Erythroblast (primary cell): Measurements from ENCODE around the gene SENP3.

Source experiments
- GATA1 ChIP-seq: IDR thresholded peaks from 2 replicates; pipeline ENCODE4 v1.6.1; 2011; ENCODE audit warnings: low read depth, mild to moderate bottlenecking, control low read depth, low read length, moderate library complexity
- POLR2A ChIP-seq: IDR thresholded peaks from 2 replicates; pipeline ENCODE4 v1.6.1; 2011; ENCODE audit warnings: mild to moderate bottlenecking, low read length

- TF ChIP-seq POLR2A (no peak), GATA1 (no peak)
Observed at GRCh38 chr17:7528842-7529241, 32.9 kb upstream of the SENP3 start.
